ENCODE measurements around the gene NBPF15.
"Not testable (repeated sequence)": the region's sequence is repeated elsewhere in the genome, so short reads cannot be mapped to it uniquely, and the experiment has no call there.

DNA sequence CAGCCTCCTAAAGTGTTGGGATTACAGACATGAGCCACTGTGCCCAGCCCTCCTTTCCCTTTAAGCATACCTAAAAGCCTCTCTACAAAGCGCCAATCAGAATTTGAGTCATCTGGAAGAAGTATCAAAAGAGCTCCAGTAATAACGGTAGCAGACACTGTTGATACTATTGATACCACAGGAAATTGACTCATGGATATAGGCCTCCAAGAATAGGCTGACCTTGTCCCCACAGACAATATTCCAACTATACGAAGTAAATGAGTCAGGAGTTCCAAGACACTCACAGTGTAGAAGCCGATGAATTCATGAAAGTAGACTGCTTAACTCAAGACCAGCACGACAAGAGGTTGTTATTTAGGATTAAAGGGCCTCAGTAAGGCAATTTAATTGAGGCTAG lies 58.7 kb downstream of the NBPF15 start:
- TF ChIP-seq, protein P1, sequence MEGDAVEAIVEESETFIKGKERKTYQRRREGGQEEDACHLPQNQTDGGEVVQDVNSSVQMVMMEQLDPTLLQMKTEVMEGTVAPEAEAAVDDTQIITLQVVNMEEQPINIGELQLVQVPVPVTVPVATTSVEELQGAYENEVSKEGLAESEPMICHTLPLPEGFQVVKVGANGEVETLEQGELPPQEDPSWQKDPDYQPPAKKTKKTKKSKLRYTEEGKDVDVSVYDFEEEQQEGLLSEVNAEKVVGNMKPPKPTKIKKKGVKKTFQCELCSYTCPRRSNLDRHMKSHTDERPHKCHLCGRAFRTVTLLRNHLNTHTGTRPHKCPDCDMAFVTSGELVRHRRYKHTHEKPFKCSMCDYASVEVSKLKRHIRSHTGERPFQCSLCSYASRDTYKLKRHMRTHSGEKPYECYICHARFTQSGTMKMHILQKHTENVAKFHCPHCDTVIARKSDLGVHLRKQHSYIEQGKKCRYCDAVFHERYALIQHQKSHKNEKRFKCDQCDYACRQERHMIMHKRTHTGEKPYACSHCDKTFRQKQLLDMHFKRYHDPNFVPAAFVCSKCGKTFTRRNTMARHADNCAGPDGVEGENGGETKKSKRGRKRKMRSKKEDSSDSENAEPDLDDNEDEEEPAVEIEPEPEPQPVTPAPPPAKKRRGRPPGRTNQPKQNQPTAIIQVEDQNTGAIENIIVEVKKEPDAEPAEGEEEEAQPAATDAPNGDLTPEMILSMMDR (conservative IDR thresholded peaks at IDR 0.05): not testable (repeated sequence)
- not testable (repeated sequence) for TF ChIP-seq EZH2 (IDR thresholded peaks at IDR 0.05; ENCODE audit: low read depth)

Measured in PC-9 (cell line).